Body of pancreas (tissue), 4 donors: ENCODE measurements around the gene TCFL5. TPM values are rescaled to one million over a fixed set of nuclear protein-coding genes. Genes with fewer than 3 reads are reported as not detected.
"Not testable (repeated sequence)": the region's sequence is repeated elsewhere in the genome, so short reads cannot be mapped to it uniquely, and the experiment has no call there.

Experiments
- ATAC-seq: fragments of 150-250 bp; one replicate; pipeline ENCODE4 v1.9.1; 2016
- DNase-seq, 4 donors: peaks; one replicate each; pipeline ENCODE4 v3.0.0-alpha.2; 2019
- H3K27ac ChIP-seq, 4 donors: fragments of 200-600 bp; sonication (generic); 1 replicate in 3 of 4; 2 replicates in 1 of 4; pipeline versions ENCODE4 v1.5.1 to v1.6.1; 2016 to 2019; ENCODE audit warnings: mild to moderate bottlenecking in 1 of 4, mixed read lengths in 1 of 4, moderate library complexity in 1 of 4
- H3K27me3 ChIP-seq, 2 donors: fragments of 200-600 bp; sonication (generic); one replicate each; pipeline ENCODE4 v1.6.0; 2016; ENCODE audit warnings: mild to moderate bottlenecking in 1 of 2
- H3K36me3 ChIP-seq, 2 donors: fragments of 200-600 bp; sonication (generic); replicated peaks in 1 of 2; 2 replicates each; pipeline ENCODE4 v1.5.1; 2016; ENCODE audit warnings: low read depth in 2 of 2; ENCODE audit not compliant: insufficient read depth in 1 of 2
- H3K4me1 ChIP-seq: fragments of 200-600 bp; sonication (generic); one replicate; pipeline ENCODE4 v1.6.0; 2016
- H3K4me3 ChIP-seq, 2 donors: fragments of 200-600 bp; sonication (generic); 1 replicate in 1 of 2; 2 replicates in 1 of 2; pipeline ENCODE4 v1.5.1; 2016 to 2019
- H3K9me3 ChIP-seq, 3 donors: fragments of 200-600 bp; sonication (generic); 1 replicate in 2 of 3; 2 replicates in 1 of 3; pipeline ENCODE4 v1.5.1; 2016
- POLR2A ChIP-seq, 3 donors: fragments of 450-650 bp; IDR thresholded peaks; one replicate each; pipeline ENCODE4 v1.6.1; 2016; ENCODE audit warnings: antibody characterized with exemption in 3 of 3, mild to moderate bottlenecking in 2 of 3
- WGBS, 2 donors: methylation state at CpG; one replicate each; pipeline ENCODE4 v1.1.5; 2017; 5-methylcytosine and 5-hydroxymethylcytosine counted together
- intact Hi-C: fragments of 100-400 bp; cut with DNase I; formaldehyde crosslinking; loops from one replicate; pipeline ENCODE4 v1.15.1; 2023
- total RNA-seq, 2 donors: library from RNA; depleted of rRNA; stranded (reverse); fragments of >200 nt; gene quantifications; one replicate each; pipeline ENCODE4 v1.1.0, GENCODE V29; 2016
- TF ChIP-seq, protein P1 (sequence below), 7 experiments: fragments of 450-650 bp in 4 of 7; fragments of 200-600 bp in 3 of 7; sonication (generic) in 3 of 7; IDR thresholded peaks; one replicate each; pipeline ENCODE4 v1.5.1; 2016 to 2019; ENCODE audit warnings: antibody characterized with exemption in 7 of 7

The TCFL5 gene
- total RNA-seq, 2 donors from 2014 or later: 2.0 to 7.5 TPM

GRCh38 chr20:62849431-62849830 lies 12.2 kb downstream of the TCFL5 start:
- DNase-seq (no peak), ATAC-seq (no peak)
- no peaks in the 10 kb centered on the region for H3K27me3 ChIP-seq
- no peaks in the 10 kb centered on the region for H3K9me3 ChIP-seq
- H3K4me1 ChIP-seq: no peaks in the 10 kb centered on the region
- no peak overlapping the region for H3K4me3 ChIP-seq
- TF ChIP-seq POLR2A (IDR thresholded peaks at IDR 0.05): no peak
- TF ChIP-seq, protein P1, sequence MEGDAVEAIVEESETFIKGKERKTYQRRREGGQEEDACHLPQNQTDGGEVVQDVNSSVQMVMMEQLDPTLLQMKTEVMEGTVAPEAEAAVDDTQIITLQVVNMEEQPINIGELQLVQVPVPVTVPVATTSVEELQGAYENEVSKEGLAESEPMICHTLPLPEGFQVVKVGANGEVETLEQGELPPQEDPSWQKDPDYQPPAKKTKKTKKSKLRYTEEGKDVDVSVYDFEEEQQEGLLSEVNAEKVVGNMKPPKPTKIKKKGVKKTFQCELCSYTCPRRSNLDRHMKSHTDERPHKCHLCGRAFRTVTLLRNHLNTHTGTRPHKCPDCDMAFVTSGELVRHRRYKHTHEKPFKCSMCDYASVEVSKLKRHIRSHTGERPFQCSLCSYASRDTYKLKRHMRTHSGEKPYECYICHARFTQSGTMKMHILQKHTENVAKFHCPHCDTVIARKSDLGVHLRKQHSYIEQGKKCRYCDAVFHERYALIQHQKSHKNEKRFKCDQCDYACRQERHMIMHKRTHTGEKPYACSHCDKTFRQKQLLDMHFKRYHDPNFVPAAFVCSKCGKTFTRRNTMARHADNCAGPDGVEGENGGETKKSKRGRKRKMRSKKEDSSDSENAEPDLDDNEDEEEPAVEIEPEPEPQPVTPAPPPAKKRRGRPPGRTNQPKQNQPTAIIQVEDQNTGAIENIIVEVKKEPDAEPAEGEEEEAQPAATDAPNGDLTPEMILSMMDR (IDR thresholded peaks at IDR 0.05): no peak
- intact Hi-C loops: no loop called here
- H3K27ac ChIP-seq: no peak overlapping the region
- H3K36me3 ChIP-seq: peaks cover 0 to 4% of the 10 kb centered on the region in 2 donors

- H3K4me1 ChIP-seq, H3K27ac ChIP-seq, ATAC-seq, H3K9me3 ChIP-seq, DNase-seq, H3K27me3 ChIP-seq, H3K36me3 ChIP-seq, H3K4me3 ChIP-seq, intact Hi-C loops: not testable (repeated sequence)
- 90 to 96% methylated on average over 7 of the region's 7 CpGs for WGBS, 2 donors
Observed at GRCh38 chr20:62848917-62849316, 12.7 kb downstream of the TCFL5 start.

DNA sequence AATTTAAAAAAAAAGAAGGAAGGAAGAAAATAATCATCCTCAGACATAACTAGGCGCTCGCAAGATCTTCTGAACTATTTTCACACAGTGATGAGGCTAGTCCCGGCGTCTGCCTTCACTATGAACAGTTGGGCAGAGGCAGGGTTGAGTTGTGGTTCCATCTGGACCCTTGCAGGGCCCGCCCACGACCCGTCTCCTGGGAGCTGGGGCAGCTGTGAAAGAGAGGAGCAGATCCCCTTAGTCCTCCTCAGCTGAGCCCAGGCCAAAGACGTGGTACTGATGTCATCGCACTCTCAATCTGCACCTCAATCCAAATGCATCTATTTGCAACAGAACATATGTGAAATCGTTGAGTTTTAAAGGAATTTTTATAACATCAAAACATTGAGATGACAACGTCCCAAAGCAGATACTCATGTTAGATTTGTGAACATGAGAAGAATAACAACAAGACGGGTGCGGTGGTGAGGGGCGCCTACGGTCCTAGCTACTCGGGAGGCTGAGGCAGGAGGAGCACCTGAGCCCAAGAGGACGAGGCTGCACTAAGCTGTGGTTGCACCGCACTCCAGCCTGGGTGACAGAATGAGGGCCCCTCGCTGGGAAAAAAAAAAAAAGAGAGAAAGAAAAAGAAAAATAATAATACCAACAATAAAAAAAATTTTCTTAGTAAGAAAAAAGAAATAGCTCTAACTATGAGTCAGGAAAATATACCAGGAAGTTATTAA lies 15.3 kb downstream of the TCFL5 start:
- intact Hi-C loops: no loop called here
- TF ChIP-seq POLR2A (IDR thresholded peaks at IDR 0.05): no peak
- TF ChIP-seq, protein P1 (IDR thresholded peaks at IDR 0.05): no peak
- Histone ChIP-seq H3K27ac (peak overlapping the region in 1 of 4 donors; percentile 60), H3K4me1 (no peaks in the 10 kb centered on the region), H3K4me3 (no peak overlapping the region), H3K27me3 (no peaks in the 10 kb centered on the region), H3K9me3 (no peaks in the 10 kb centered on the region), H3K36me3 (no peaks in the 10 kb centered on the region)
- WGBS, 2 donors: 87 to 90% methylated on average over 19 of the region's 19 CpGs
- ATAC-seq: no peak
- DNase-seq: no peak

DNA sequence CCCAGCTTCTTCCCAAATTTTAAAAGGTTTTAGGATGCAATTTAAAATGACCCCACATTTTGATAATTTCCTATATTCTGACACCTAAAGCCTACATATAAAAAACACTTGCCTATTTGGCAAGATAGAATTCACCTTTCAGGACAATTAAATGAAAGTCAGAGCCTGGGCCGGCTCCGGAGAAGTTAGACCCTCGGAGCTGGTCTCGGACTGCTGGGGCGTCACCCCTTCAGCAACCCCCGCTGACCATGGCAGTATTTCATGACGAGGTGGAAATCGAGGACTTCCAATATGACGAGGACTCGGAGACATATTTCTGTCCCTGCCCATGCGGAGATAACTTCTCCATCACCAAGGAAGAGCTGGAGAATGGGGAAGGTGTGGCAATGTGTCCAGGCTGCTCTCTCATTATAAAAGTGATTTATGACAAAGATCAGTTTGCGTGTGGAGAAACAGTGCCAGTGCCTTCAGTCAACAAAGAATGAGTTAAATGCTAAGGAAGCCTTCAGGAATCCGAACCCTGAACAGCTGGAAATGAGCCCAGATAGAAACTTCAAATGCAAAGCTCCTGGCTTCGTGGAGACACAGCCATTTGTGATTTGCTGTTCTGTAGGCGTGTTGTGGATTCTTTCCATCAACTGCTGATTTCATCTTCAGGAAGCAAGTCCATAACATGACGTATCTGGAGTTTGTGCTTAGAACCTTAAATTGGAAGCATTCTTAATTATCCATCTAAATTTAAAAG lies 16.0 kb downstream of the TCFL5 start:
- no peak for DNase-seq
- H3K4me1 ChIP-seq: no peaks in the 10 kb centered on the region
- no peak for TF ChIP-seq POLR2A (IDR thresholded peaks at IDR 0.05)
- TF ChIP-seq, protein P1 (IDR thresholded peaks at IDR 0.05): no peak
- intact Hi-C loops: no loop called here
- no peak overlapping the region for H3K4me3 ChIP-seq
- no peaks in the 10 kb centered on the region for H3K36me3 ChIP-seq
- H3K27ac ChIP-seq: no peak overlapping the region
- no peak for ATAC-seq
- H3K27me3 ChIP-seq: no peaks in the 10 kb centered on the region
- 91 to 94% methylated on average over 16 of the region's 16 CpGs for WGBS, 2 donors
- no peaks in the 10 kb centered on the region for H3K9me3 ChIP-seq

DNA sequence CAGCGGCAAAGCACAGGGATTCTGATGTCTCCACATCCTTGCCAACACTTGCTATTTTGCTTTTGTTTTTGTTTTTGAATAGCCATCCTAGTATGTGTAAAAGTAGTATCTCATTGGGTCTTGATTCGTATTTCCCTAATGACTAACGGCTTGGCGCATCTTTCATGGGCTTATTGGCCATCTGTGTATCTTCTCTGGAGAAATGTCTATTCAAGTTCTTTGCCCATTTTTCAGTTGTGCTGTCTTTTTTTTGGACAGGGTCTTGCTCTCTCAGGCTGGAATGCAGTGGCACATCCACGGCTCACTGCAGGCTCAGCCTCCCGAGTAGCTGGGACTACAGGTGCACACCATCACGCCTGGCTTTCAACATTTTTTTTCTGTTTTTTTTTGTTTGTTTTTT lies 17.4 kb downstream of the TCFL5 start:
- H3K27ac ChIP-seq: no peak overlapping the region
- no peaks in the 10 kb centered on the region for H3K9me3 ChIP-seq
- no peaks in the 10 kb centered on the region for H3K4me1 ChIP-seq
- no peaks in the 10 kb centered on the region for H3K27me3 ChIP-seq
- TF ChIP-seq POLR2A (IDR thresholded peaks at IDR 0.05): no peak
- TF ChIP-seq, protein P1 (IDR thresholded peaks at IDR 0.05): no peak
- intact Hi-C loops: no loop called here
- DNase-seq (no peak), ATAC-seq (no peak)
- 96 to 98% methylated on average over 7 of the region's 7 CpGs for WGBS, 2 donors
- no peak overlapping the region for H3K4me3 ChIP-seq
- no peaks in the 10 kb centered on the region for H3K36me3 ChIP-seq
